ENCODE measurements around the gene PARL. TPM values are rescaled to one million over a fixed set of nuclear protein-coding genes. Genes with fewer than 3 reads are reported as not detected.

Gene PARL
- total and polyA plus RNA-seq, 11 donors = 37.9 to 86.9 (median 53.8) TPM

GRCh38 chr3:183824761-183825455, 59.8 kb downstream of the PARL start:
- Histone ChIP-seq H3K4me3 (peak overlapping the region; percentile 43 to 81 (median 63)), H3K9me3 (no peaks in the 10 kb centered on the region), H3K27ac (peak overlapping the region in 3 of 12 donors; percentile 18 to 56 (median 50)), H3K36me3 (peaks cover 0 to 22% (median 13%) of the 10 kb centered on the region in 9 donors), H3K27me3 (no peaks in the 10 kb centered on the region), H3K4me1 (peaks cover 0 to 31% (median 13%) of the 10 kb centered on the region in 12 donors)
- ATAC-seq = peak in 3 of 4 donors; percentile 14 to 41 (median 38)
- TF ChIP-seq POLR2A (IDR thresholded peaks at IDR 0.05) = no peak
- TF ChIP-seq CTCF (IDR thresholded peaks at IDR 0.05) = peak in 1 of 12 donors; percentile 12
- peak in 2 of 5 donors; percentile 27 to 64 for DNase-seq
- intact Hi-C loops (cut with DNase I) = loop anchor here in 1 of 10 donors (5.0 kb wide), 1 partner anchor 57 kb away; the partner anchor contains the start of gene PARL
- WGBS, 4 donors = 2 to 8% (median 3%) methylated on average over 22 to 88 of the region's 88 CpGs

DNA sequence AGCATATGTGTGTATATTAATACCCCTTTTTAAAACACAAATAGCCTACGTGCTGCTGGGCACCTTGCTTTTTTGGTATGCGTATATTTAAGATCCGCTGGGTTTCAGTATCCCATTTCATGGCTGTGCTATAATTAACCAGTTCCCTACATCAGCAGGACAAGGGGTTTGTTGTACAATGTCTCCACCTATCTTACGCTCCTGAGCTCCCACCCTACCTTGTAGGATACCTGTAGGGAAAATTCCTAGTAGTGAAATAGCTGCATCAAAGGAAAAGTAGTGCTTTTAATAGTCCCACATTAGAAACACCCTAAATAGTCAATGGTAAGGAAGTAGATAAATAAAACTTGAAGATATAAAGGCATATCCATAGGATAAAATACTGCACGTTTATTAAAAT, 60.7 kb downstream of the PARL start:
- intact Hi-C loops (cut with DNase I) = no loop called here
- Histone ChIP-seq H3K27ac (no peak overlapping the region), H3K9me3 (no peaks in the 10 kb centered on the region), H3K4me3 (peak overlapping the region in 2 of 12 donors; percentile 69 to 71), H3K4me1 (peaks cover 0 to 30% (median 13%) of the 10 kb centered on the region in 12 donors), H3K27me3 (no peaks in the 10 kb centered on the region), H3K36me3 (peaks cover 0 to 12% (median 3%) of the 10 kb centered on the region in 9 donors)
- ATAC-seq = no peak
- 79 to 92% (median 87%) methylated on average over 5 of the region's 5 CpGs for WGBS, 4 donors
- DNase-seq = no peak
- TF ChIP-seq CTCF (IDR thresholded peaks at IDR 0.05) (no peak), POLR2A (IDR thresholded peaks at IDR 0.05) (no peak)

DNA sequence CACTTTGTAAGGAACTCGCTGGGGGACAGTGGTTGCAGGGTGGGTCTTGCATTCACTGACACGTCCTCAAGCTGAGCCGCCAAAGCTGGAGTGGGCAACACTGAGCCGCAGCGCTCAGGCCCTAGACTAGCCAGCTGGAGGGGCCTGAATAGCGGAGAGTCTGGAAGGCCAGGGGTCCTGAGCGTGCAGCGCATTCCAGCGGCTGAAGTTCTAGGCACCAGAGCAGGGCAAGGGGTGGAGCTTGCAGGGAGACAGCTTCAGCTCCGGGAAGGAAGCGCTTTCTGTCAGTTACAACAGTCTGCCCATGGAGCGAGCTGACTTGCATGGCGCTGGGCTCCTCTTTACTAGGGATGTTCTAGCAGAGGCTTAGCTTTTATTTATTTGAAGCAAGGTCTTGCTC, 62.0 kb downstream of the PARL start:
- DNase-seq (no peak), ATAC-seq (no peak)
- Histone ChIP-seq H3K4me1 (peaks cover 0 to 19% (median 13%) of the 10 kb centered on the region in 12 donors), H3K36me3 (peaks cover 0 to 3% (median 0%) of the 10 kb centered on the region in 9 donors), H3K4me3 (no peak overlapping the region), H3K27ac (no peak overlapping the region), H3K27me3 (no peaks in the 10 kb centered on the region), H3K9me3 (no peaks in the 10 kb centered on the region)
- intact Hi-C loops (cut with DNase I) = no loop called here
- WGBS, 4 donors = 89 to 91% (median 89%) methylated on average over 8 to 13 of the region's 13 CpGs
- no peak for TF ChIP-seq CTCF (IDR thresholded peaks at IDR 0.05)

GRCh38 chr3:183819831-183820230, 64.8 kb downstream of the PARL start:
- Histone ChIP-seq H3K27me3 (no peaks in the 10 kb centered on the region), H3K9me3 (no peaks in the 10 kb centered on the region), H3K36me3 (peaks cover 0 to 22% (median 6%) of the 10 kb centered on the region in 9 donors), H3K4me3 (no peak overlapping the region), H3K4me1 (peaks cover 0 to 11% (median 7%) of the 10 kb centered on the region in 12 donors), H3K27ac (no peak overlapping the region)
- intact Hi-C loops (cut with DNase I) = no loop called here
- TF ChIP-seq POLR2A (IDR thresholded peaks at IDR 0.05) (no peak), CTCF (IDR thresholded peaks at IDR 0.05) (no peak)
- DNase-seq (no peak), ATAC-seq (no peak)
- 89 to 98% (median 93%) methylated on average over 6 of the region's 6 CpGs for WGBS, 4 donors

All from heart left ventricle (tissue), 16 donors.